GM21619 (cell line): ENCODE results near the gene ZNF274.
"Not testable (repeated sequence)": the region's sequence is repeated elsewhere in the genome, so short reads cannot be mapped to it uniquely, and the experiment has no call there.

Source experiments
- ATAC-seq: cut with Tn5 transposase; IDR thresholded peaks from one replicate; pipeline ENCODE4 v1.9.1; 2021; ENCODE audit not compliant: unreplicated experiment

The ZNF274 gene

GRCh38 chr19:58212336-58213074, 29.6 kb downstream of the ZNF274 start:
- no peak for ATAC-seq

DNA sequence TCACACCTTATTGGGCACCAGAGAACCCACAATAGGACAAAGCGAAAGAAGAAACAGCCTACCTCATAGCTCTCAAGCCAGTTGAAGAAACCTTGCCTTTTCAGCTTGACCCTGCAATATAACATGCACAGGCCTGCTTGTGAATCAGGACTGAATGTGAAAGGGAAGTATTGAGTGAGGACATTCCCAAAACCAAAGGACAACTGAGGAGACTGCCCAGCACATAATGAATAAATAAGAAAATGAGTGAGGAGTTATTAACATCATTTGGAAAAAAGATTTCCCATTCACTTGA, 30.2 kb downstream of the ZNF274 start:
- ATAC-seq, result no peak

DNA sequence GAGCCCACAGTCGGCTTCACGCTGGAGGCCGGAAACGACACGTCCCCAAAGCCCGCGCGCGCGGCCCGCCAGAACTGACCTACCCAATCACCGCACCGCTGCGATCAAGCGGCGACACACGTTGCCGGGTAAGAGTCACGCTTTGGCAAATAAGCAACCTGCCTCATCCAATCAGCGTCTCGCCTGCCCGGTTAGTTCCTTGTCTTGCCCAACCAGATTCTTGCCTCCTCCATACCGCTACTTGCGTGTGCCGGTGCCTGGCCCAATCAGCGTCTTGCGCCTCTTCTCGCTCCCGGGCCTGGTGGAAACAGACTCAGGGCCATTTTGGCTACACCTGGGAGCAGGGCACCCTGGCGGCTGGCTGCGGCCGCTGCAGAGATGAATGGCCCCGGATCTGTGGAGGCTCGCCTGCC, 34.2 kb downstream of the ZNF274 start:
- no peak for ATAC-seq

DNA sequence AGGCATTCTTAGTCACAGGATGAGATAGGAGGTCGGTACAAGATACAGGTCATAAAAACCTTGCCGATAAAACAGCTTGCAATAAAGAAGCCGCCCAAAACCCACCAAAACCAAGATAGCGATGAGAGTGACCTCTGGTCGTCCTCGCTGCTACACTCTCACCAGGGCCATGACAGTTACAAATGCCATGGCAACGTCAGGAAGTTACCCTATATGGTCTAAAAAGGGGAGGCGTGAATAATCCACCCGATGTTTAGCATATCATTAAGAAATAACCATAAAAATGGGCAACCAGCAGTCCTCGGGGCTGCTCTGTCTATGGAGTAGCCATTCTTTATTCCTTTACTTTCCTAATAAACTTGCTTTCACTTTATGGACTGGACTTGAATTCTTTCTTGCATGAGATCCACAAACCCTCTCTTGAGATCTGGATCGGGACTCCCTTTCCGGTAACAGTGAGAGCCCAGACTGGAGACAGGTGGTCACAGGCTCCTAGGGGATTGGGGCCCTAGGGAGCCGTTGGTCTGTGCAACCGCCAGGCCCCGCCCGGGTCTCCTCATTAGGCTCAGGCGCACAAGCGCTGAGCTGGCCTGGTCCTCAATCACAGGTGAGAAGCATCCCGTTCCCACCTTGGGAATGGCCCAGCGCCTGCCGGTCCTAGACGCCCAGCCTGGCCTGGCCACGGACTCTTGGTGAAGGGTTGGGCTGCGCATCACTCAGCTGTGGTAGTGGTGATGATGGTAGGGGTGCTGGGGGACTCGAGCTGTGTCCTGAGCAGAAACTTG, 34.9 kb downstream of the ZNF274 start:
- no peak for ATAC-seq

- ATAC-seq, result no peak
These were observed 36.0 kb downstream of the ZNF274 start for GRCh38 chr19:58218899-58219298.

DNA sequence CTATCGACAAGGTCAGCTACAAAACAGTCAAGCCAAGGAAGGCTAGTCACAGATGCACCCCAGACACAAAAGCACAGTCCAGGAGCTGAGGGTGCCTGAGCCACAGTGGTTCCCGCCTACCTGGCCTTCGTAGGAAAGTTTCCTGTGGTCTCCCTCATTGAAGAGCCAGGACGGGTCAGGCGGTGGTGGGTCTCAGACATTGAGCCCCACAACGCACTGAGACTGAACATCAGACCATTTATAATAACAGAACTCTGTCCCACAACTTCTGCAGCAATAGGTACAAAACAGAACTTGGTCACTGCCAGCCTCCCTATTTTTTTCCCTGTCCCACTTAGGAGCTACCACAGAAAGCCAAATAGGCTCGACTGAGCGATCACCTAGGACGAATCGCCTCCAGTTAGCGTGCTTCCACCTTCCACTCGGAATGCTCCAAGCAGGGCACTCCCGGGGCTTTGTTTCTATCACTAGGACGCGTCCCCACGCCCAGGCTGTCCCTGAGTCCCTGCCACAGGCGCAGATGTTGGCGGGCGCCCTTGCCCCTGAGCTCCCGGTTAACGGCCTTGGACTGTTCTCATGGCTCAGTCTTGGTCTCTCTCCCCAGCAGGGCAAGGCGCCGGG, 45.2 kb downstream of the ZNF274 start:
- ATAC-seq, result no peak

GRCh38 chr19:58228585-58229254, 45.9 kb downstream of the ZNF274 start, which contains the start of gene ZNF544:
ZNF544 (plus strand) TSS chr19:58228914; CDS start chr19:58244024, 15,110 bp downstream.
- ATAC-seq, result peak; percentile 91

GRCh38 chr19:58229255-58229639, 46.4 kb downstream of the ZNF274 start:
- ATAC-seq, result no peak

GRCh38 chr19:58237324-58237723, 54.5 kb downstream of the ZNF274 start:
- ATAC-seq, result no peak

GRCh38 chr19:58243351-58243750, 60.5 kb downstream of the ZNF274 start:
- no peak for ATAC-seq

GRCh38 chr19:58248886-58249285, 66.0 kb downstream of the ZNF274 start:
- no peak for ATAC-seq

DNA sequence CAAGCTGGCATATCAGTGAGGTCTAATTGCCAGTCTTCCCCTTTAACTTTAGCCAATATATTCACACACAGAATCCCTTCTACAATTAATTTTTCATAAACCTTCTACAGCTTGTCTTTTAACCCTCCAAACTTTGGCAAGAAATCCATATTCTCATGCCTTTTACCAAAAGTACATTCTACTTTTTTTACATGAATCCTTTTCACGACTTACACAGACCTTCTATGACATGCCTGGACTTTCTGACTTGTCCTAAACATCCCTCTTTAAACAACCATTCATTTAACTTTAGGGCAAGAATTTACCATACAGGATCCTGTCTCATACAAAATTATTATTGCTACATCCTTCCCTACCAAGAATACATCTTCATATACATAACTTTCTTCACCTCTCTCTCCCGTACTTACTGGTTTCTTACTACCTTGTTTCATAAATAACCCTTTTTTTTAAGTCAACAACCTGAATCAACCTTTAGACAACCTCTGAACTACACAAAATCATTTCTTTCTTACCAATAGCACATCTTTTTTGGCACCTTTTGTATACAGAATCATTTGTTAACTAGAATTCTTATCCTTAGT, 69.3 kb downstream of the ZNF274 start:
- ATAC-seq, result no peak

- not testable (repeated sequence) for ATAC-seq
These were observed 75.4 kb downstream of the ZNF274 start for GRCh38 chr19:58258259-58258658.

- no peak for ATAC-seq
These were observed 78.7 kb downstream of the ZNF274 start for GRCh38 chr19:58261600-58261967.

- ATAC-seq, result no peak
These were observed 79.4 kb downstream of the ZNF274 start for GRCh38 chr19:58261968-58262921.

- no peak for ATAC-seq
These were observed 80.0 kb downstream of the ZNF274 start for GRCh38 chr19:58262922-58263296.
